MM.1S (cell line): ENCODE results near the gene CYTH3.

Experiments
- EZH2 ChIP-seq: fragments of 300-600 bp; sonication (generic); optimal IDR thresholded peaks from 2 replicates; pipeline ENCODE3; 2017; ENCODE audit warnings: low read depth, mild to moderate bottlenecking, antibody characterized with exemption, low read length, mixed read lengths
- EZH2phosphoT487 ChIP-seq: fragments of 300-600 bp; sonication (generic); IDR thresholded peaks from 2 replicates; pipeline ENCODE4 v1.6.1; 2018; ENCODE audit warnings: antibody characterized with exemption, low read length
- TF ChIP-seq, protein P1 (sequence below): fragments of 300-600 bp; sonication (generic); IDR thresholded peaks from 2 replicates; pipeline ENCODE4 v1.5.1; 2016; ENCODE audit warnings: antibody characterized with exemption, low read length, mixed read lengths

DNA sequence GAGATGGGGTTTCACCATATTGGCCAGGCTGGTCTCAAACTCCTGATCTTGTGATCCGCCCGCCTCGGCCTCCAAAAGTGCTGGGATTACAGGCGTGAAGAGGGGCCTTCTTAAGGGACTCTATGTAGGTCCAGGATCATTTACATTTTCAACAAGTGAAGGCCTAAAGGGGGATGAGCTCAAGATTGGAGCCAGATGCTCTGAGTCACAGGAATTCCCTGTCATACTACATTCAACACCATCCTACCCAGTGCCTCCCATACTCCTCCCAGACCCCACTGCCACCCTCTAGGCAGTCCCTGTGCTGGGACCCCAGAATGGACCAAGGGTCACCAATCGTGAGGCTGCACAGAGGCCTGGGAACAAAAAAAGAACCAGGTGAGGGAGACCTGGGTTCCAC, 29.9 kb downstream of the CYTH3 start:
- no peak for TF ChIP-seq EZH2
- TF ChIP-seq, protein P1, sequence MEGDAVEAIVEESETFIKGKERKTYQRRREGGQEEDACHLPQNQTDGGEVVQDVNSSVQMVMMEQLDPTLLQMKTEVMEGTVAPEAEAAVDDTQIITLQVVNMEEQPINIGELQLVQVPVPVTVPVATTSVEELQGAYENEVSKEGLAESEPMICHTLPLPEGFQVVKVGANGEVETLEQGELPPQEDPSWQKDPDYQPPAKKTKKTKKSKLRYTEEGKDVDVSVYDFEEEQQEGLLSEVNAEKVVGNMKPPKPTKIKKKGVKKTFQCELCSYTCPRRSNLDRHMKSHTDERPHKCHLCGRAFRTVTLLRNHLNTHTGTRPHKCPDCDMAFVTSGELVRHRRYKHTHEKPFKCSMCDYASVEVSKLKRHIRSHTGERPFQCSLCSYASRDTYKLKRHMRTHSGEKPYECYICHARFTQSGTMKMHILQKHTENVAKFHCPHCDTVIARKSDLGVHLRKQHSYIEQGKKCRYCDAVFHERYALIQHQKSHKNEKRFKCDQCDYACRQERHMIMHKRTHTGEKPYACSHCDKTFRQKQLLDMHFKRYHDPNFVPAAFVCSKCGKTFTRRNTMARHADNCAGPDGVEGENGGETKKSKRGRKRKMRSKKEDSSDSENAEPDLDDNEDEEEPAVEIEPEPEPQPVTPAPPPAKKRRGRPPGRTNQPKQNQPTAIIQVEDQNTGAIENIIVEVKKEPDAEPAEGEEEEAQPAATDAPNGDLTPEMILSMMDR = no peak
- TF ChIP-seq EZH2phosphoT487 = no peak
